Glomerular visceral epithelial cell (primary cell): ENCODE measurements around the gene FCGR1A.
"Not testable (repeated sequence)": the region's sequence is repeated elsewhere in the genome, so short reads cannot be mapped to it uniquely, and the experiment has no call there.

Experiments used
- DNase-seq: peaks from one replicate; pipeline ENCODE4 v3.0.0-alpha.2; 2016; ENCODE audit errors: extremely low spot score

FCGR1A gene

GRCh38 chr1:149777084-149777483 is 5.4 kb upstream of the FCGR1A start:
- DNase-seq = not testable (repeated sequence)

DNA sequence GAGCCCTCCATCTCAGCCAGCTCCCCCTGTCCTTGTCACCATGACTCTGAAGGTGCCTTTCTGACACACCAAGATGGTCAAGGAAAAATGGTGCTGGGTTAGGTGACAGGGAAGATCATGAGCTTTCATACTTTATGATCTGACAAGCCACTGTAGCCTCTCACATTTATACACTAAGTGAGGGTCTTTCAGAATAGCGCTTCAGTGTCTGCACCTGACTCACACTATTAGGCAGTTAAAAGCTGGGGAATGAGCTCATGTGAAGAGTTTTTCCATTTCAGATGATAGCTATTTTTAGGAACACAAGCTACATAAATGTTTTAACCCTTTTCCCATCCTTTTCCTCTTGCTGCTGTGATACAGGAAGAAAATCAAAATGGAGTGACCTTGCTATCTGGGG is 4.2 kb upstream of the FCGR1A start:
- DNase-seq = not testable (repeated sequence)

DNA sequence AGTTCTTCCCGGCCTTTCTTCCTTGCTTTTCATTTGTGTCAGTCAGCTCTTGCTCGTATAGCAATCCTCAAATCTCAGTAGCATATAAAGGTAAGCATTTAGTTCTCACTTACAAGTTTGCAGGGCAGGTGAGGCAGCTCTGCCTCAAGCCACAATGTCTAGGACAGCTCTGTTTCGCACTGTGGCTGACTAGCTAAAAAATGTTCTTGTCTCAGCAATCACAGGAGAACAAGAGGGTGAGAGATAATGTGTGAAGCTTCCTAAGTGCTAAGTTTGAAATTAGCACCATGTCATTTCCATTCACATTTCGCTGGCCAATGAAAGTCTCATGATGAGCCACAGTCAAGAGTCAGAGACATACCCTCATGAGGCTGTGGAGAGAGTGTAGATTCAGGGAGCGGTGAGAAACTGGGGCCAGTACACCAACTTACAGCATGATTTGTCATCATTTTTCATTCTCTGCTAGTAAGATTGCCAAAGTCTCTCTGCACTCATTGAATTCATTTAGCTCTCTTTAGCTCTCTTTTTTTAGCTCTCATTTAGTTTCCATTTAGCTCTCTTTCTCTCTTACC is 995 bp upstream of the FCGR1A start:
- not testable (repeated sequence) for DNase-seq

DNA sequence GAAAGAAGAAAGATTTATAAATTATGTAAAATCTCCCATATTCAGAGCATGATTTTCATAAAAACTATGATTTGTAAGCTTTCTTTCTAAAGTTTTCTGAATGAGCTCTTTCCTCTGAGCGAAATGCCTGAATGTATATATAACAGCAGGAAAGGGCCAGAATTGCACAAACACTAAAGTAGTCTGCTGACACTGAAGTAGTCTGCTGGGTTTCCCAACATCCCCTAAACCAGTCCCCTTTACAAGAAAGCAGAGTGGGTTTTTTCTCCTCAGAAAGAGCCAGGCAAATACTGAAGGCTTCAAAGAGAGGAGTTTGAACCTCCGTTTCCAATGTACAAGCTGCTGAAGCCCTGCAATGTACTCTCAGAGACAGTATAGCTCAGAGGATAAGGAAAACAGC is 795 bp downstream of the FCGR1A start:
- not testable (repeated sequence) for DNase-seq

GRCh38 chr1:149783868-149784267 is 1.4 kb downstream of the FCGR1A start:
- not testable (repeated sequence) for DNase-seq

GRCh38 chr1:149787688-149788451 is 5.4 kb downstream of the FCGR1A start:
- DNase-seq = not testable (repeated sequence)

- peak; percentile 62 for DNase-seq
Observed at GRCh38 chr1:149792502-149792901, 10.0 kb downstream of the FCGR1A start.

DNA sequence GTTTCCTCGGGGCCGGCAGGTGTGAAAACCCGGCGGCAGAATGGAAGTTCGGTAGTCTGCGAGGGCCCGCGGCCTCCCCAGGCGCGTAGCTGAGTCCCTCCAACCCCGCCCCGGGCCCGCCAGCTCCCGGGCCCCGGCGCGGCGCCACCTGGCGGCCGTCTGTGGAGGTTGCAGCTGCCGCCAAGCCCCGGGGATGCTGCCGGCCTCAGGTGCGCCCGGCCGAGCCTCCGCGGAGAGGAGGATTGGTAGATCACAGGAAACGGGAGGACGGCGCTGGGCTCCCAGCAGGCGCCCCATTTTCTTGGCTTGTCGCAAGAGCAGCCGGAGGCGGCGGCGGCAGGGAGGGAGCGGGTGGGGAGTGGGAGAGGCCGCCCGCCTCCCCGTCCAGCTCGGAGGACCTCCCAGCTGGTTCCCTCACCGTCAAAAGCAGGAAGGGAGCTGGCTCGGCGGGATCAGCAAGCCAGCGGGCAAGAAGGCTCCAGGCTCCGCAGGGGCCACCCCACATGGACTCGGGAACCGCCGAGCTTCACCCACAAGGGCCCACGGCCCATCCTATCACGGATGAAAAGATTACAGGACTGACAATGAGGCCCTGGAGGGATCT is 10.5 kb downstream of the FCGR1A start:
- DNase-seq = peak; percentile 82

GRCh38 chr1:149793885-149794284 is 11.4 kb downstream of the FCGR1A start:
- DNase-seq = not testable (repeated sequence)

- not testable (repeated sequence) for DNase-seq
Observed at GRCh38 chr1:149801628-149802027, 19.1 kb downstream of the FCGR1A start.

- not testable (repeated sequence) for DNase-seq
Observed at GRCh38 chr1:149804417-149805080, 22.1 kb downstream of the FCGR1A start.

- not testable (repeated sequence) for DNase-seq
Observed at GRCh38 chr1:149810697-149811405, 28.4 kb downstream of the FCGR1A start.

DNA sequence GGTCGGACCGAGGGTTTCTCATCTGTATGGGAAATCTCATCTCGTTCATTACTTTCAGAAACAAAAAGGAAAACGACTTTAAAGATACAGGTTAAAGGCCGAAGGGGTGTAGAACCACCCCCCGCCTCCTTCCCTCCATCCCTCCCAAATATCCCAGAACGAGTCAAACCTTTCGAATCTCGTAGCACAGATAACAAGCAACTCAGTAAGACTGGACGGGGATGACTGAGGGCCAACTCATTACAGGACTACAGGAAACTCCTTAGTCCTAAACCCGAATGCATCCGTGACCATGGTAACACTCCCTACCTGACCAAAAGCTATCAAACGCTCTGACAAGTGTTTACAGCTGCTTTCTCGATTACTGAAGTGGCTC is 29.0 kb downstream of the FCGR1A start:
- peak; percentile 16 for DNase-seq

DNA sequence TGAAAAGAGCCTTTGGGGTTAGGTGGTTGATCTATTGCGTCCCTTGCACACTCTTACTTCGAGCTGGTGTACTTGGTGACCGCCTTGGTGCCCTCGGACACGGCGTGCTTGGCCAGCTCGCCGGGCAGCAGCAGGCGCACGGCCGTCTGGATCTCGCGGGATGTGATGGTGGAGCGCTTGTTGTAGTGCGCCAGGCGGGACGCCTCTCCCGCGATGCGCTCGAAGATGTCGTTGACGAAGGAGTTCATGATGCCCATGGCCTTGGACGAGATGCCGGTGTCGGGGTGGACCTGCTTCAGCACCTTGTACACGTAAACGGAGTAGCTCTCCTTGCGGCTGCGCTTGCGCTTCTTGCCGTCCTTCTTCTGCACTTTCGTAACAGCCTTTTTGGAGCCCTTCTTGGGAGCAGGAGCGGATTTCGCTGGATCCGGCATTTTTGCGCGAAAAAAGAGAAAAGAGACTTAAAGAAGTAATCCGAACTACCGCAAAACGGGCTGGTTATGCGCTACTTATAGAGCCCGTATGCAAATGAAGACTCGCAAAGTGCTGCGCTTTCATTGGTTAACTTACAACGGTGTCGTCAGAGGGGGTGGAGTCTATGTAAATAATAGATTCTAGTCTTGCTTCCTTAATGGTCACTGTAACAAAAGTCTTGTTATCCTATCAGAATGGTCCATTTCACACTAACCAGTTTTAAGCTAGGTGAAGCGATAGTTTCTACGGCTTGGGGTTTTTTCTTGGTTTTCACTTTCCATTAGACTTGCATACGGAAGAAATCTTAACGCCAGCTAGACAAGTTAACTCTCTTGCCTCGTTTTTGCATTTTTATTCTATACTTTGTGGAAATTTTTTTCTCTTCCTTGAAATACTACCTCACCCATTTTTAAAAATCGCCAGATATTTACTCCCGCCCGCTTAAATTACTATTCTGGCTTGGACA is 29.7 kb downstream of the FCGR1A start:
- DNase-seq = peak; percentile 94

DNA sequence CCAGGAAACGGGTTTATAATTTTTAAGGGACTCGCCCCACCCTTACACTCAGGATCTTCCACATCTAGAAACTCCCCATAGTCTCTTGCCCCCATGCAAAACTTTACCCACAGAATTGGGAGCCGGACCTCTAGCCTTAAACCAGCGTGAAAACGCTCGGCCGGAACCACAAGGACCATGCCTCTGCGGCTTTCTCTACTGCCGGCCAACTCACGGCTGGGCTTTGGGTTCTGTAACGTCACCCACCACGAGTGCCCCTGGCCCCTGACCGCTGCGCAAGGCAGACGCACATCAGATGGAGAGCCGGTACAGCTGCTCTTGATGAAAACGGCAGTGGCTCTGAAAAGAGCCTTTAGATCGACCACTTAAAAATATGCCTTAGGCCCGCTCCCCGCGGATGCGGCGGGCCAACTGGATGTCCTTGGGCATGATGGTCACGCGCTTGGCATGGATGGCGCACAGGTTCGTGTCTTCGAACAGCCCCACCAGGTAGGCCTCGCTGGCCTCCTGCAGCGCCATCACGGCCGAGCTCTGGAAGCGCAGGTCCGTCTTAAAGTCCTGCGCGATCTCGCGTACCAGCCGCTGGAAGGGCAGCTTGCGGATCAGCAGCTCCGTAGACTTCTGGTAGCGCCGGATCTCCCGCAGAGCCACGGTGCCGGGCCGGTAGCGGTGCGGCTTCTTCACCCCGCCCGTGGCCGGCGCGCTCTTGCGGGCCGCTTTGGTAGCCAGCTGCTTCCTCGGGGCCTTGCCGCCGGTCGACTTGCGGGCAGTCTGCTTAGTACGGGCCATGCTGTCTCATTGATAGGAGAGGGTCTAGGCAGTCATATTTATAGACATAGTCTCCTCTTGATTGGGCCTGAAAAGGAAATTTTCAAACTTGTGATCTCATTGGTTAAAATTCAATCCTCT is 30.7 kb downstream of the FCGR1A start:
- DNase-seq = peak; percentile 74

DNA sequence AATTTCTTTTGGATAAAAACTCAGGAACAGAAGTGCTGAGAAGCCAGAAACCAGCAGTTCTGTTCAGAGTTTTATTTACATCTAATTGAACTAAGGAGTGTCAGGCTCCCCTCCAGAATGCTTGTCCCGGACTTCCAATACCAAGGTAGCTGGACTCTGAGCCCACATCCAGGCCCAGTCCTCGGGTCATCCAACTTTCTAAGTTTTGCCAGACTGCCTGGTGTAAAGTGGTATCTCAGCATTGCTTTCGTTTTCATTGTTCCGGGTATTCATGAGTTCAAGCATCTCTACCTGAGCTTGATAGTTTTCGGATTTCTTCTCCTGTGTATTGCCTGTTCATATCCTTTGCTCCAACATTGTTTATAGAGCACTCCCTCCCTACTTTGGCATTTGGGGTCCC is 37.9 kb downstream of the FCGR1A start:
- not testable (repeated sequence) for DNase-seq

DNA sequence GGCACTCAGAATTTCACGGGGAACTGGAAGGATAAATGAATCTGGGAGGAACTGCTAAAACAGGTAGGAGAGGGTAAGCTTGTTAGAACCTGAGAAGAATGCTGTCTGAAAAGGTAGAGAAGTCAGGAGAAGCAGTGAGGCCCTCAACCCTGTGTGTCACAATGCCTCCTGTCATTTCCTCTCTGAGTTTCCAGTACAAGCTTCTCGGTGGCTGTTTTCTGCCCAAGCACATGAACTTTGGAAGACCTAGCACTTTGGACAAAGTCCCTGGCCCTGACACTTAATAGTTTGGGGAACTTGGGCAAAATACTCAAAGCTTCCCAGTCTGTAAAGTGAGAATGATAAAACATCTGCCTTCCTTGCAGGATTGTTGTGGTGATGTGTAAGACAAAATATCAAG is 44.1 kb downstream of the FCGR1A start:
- DNase-seq = not testable (repeated sequence)

DNA sequence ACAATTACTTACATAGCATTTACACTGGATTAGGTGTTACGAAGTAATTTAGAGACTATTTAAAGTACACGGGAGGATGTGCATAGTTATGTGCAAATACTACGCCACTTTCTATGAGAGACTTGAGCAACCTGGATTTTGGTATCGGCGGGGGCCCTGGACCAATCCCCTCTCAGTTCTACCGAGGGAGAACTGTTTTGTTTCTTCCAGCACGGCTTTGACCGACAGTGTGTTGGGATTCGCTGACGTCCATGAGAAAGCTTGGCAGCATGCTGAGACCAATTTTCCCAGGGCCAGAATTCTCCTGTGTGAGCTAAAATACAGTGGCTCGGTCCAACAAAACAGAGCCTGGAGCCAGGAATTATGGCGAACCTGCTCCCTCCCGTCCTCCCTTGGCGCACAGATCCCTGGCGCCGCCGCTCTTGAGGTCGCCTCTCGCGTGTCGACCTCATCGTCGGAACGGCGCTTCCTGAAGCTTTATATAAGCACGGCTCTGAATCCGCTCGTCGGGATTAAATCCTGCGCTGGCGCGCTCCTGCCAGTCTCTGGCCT is 49.3 kb downstream of the FCGR1A start:
- DNase-seq = not testable (repeated sequence)
